ENCODE measurements around the gene DOCK2.

The DOCK2 gene

DNA sequence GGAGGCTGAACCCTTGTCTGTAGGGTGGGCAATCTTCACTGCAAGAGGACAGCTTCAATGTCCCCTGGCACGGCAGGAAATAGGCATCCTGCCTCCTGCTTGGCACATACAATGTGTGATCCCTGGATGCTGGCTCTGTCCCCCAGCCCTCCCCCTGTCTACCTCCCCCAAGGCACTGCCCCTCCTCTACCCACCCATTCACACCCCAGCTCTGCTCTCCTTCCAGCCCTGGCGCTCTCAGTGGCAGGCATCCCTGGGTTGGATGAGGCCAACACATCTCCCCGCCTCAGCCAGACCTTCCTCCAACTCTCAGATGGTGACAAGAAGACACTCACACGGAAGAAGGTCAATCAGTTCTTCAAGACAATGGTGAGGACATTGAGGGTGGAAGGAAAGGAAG, 444.5 kb downstream of the DOCK2 start:
- no peak for TF ChIP-seq EZH2phosphoT487 (IDR thresholded peaks at IDR 0.05; ENCODE audit: borderline replicate concordance)
- TF ChIP-seq, protein P1, sequence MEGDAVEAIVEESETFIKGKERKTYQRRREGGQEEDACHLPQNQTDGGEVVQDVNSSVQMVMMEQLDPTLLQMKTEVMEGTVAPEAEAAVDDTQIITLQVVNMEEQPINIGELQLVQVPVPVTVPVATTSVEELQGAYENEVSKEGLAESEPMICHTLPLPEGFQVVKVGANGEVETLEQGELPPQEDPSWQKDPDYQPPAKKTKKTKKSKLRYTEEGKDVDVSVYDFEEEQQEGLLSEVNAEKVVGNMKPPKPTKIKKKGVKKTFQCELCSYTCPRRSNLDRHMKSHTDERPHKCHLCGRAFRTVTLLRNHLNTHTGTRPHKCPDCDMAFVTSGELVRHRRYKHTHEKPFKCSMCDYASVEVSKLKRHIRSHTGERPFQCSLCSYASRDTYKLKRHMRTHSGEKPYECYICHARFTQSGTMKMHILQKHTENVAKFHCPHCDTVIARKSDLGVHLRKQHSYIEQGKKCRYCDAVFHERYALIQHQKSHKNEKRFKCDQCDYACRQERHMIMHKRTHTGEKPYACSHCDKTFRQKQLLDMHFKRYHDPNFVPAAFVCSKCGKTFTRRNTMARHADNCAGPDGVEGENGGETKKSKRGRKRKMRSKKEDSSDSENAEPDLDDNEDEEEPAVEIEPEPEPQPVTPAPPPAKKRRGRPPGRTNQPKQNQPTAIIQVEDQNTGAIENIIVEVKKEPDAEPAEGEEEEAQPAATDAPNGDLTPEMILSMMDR (conservative IDR thresholded peaks at IDR 0.05; ENCODE audit: low read length) = no peak
- H3K4me1 ChIP-seq (ENCODE audit: insufficient read depth, low read length, poor library complexity, severe bottlenecking) = no peaks in the 10 kb centered on the region
- no peak overlapping the region for H3K9ac ChIP-seq (ENCODE audit: low read depth, low read length, poor library complexity, severe bottlenecking)

DNA sequence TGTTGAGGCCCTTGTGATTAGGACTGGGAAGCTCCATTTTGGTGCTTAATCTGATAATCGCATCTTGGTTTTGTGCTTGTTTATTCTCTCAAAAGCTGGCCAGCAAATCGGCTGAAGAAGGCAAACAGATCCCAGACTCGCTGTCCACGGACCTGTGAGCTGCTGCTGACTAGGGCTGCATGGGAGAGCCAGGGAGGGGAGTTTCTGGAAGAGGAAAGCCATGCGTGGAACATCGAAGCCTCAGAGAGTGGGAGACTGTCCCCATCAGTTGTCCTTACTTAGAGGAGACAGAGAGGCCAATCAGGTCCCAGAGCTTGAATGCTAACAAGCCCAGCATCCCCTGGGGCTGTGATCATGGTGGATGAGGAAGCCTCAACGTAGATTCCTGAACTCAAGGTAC, 445.6 kb downstream of the DOCK2 start:
- Histone ChIP-seq H3F3A (ENCODE audit: low read depth) (no peaks in the 10 kb centered on the region), H3K36me3 (ENCODE audit: insufficient read depth, low read length) (peaks cover 55% of the 10 kb centered on the region; the same call in 1 of the 2 replicates)

More for the DNA sequence above, 444.5 kb downstream of the DOCK2 start:
- H3K9me2 ChIP-seq (replicated peaks; ENCODE audit: low read depth, low read length) = no peaks in the 10 kb centered on the region
- H3K4me2 ChIP-seq (ENCODE audit: low read depth, low read length, poor library complexity, severe bottlenecking) = no peak overlapping the region
- no peaks in the 10 kb centered on the region for H3F3A ChIP-seq (ENCODE audit: low read depth)
- no peaks in the 10 kb centered on the region for H4K20me1 ChIP-seq (ENCODE audit: insufficient read depth, low read length, poor library complexity, severe bottlenecking)
- no peak overlapping the region for H3K4me3 ChIP-seq (ENCODE audit: low read length, poor library complexity, severe bottlenecking)
- H3K79me2 ChIP-seq (ENCODE audit: insufficient read depth, low read length) = no peaks in the 10 kb centered on the region
- H3K36me3 ChIP-seq (ENCODE audit: insufficient read depth, low read length) = peaks cover 56% of the 10 kb centered on the region; the same call in 1 of the 2 replicates
- H3K9me3 ChIP-seq (ENCODE audit: insufficient read depth, low read depth, low read length) = no peaks in the 10 kb centered on the region
- no peak overlapping the region for H2AFZ ChIP-seq (ENCODE audit: low read length)
- H3K27me3 ChIP-seq (ENCODE audit: insufficient read depth, low read length, poor library complexity, severe bottlenecking) = no peaks in the 10 kb centered on the region

DNA sequence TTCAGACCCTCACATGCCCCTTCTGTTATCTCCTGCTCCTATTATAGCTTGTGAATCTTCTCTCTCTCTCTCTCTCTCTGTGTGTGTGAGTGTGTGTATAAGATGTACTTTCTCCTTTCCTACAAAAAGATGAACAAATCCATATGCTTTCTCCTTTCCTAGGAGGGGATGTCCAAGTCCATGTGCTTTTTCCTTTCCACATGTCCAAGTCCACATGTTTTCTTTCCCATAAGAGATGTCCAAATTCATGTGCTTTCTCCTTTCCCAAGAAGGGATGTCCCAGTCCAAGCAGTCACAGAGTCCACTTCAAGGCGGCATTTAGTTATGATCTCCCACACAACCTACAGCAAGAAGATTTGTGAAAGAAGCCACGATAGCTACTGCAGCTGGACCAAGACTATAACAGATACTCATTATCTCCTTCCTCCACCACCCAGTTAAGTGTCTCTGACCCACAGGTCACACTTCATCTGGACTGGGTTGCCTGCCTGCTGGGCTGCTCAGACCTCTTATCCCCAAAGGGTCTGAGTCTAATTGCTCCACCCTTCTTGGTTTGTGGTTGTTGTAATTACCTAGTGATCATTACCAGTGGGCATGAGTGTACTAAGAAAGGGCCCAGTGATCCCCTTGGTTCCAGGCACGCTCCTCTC, 450.2 kb downstream of the DOCK2 start:
- Histone ChIP-seq H3K4me2 (ENCODE audit: low read depth, low read length, poor library complexity, severe bottlenecking) (no peak overlapping the region), H2AFZ (ENCODE audit: low read length) (no peak overlapping the region), H3K27me3 (ENCODE audit: insufficient read depth, low read length, poor library complexity, severe bottlenecking) (no peaks in the 10 kb centered on the region), H3K9me2 (replicated peaks; ENCODE audit: low read depth, low read length) (no peaks in the 10 kb centered on the region), H3K4me3 (ENCODE audit: low read length, poor library complexity, severe bottlenecking) (no peak overlapping the region), H3K4me1 (ENCODE audit: insufficient read depth, low read length, poor library complexity, severe bottlenecking) (no peaks in the 10 kb centered on the region), H3F3A (ENCODE audit: low read depth) (no peaks in the 10 kb centered on the region), H3K36me3 (ENCODE audit: insufficient read depth, low read length) (peaks cover 14% of the 10 kb centered on the region; the same call in 1 of the 2 replicates), H3K9me3 (ENCODE audit: insufficient read depth, low read depth, low read length) (no peaks in the 10 kb centered on the region), H3K79me2 (ENCODE audit: insufficient read depth, low read length) (no peaks in the 10 kb centered on the region), H3K9ac (ENCODE audit: low read depth, low read length, poor library complexity, severe bottlenecking) (no peak overlapping the region), H4K20me1 (ENCODE audit: insufficient read depth, low read length, poor library complexity, severe bottlenecking) (no peaks in the 10 kb centered on the region)
- TF ChIP-seq, protein P1 (conservative IDR thresholded peaks at IDR 0.05; ENCODE audit: low read length) = no peak
- TF ChIP-seq EZH2phosphoT487 (IDR thresholded peaks at IDR 0.05; ENCODE audit: borderline replicate concordance) = no peak

More for the DNA sequence above, 445.6 kb downstream of the DOCK2 start:
- H3K9me3 ChIP-seq (ENCODE audit: insufficient read depth, low read depth, low read length) = no peaks in the 10 kb centered on the region
- no peak overlapping the region for H3K4me3 ChIP-seq (ENCODE audit: low read length, poor library complexity, severe bottlenecking)
- H3K9me2 ChIP-seq (replicated peaks; ENCODE audit: low read depth, low read length) = no peaks in the 10 kb centered on the region
- no peak overlapping the region for H2AFZ ChIP-seq (ENCODE audit: low read length)
- no peaks in the 10 kb centered on the region for H4K20me1 ChIP-seq (ENCODE audit: insufficient read depth, low read length, poor library complexity, severe bottlenecking)
- no peak for TF ChIP-seq EZH2phosphoT487 (IDR thresholded peaks at IDR 0.05; ENCODE audit: borderline replicate concordance)
- TF ChIP-seq, protein P1 (conservative IDR thresholded peaks at IDR 0.05; ENCODE audit: low read length) = no peak
- no peaks in the 10 kb centered on the region for H3K79me2 ChIP-seq (ENCODE audit: insufficient read depth, low read length)
- H3K9ac ChIP-seq (ENCODE audit: low read depth, low read length, poor library complexity, severe bottlenecking) = no peak overlapping the region
- no peaks in the 10 kb centered on the region for H3K4me1 ChIP-seq (ENCODE audit: insufficient read depth, low read length, poor library complexity, severe bottlenecking)
- H3K4me2 ChIP-seq (ENCODE audit: low read depth, low read length, poor library complexity, severe bottlenecking) = no peak overlapping the region
- H3K27me3 ChIP-seq (ENCODE audit: insufficient read depth, low read length, poor library complexity, severe bottlenecking) = no peaks in the 10 kb centered on the region

Data from Loucy (cell line).